ENCODE measurements around the gene ZNF410.
A peak's percentile ranks its signal among the peaks of the same experiment; 100 is the strongest.

DNA sequence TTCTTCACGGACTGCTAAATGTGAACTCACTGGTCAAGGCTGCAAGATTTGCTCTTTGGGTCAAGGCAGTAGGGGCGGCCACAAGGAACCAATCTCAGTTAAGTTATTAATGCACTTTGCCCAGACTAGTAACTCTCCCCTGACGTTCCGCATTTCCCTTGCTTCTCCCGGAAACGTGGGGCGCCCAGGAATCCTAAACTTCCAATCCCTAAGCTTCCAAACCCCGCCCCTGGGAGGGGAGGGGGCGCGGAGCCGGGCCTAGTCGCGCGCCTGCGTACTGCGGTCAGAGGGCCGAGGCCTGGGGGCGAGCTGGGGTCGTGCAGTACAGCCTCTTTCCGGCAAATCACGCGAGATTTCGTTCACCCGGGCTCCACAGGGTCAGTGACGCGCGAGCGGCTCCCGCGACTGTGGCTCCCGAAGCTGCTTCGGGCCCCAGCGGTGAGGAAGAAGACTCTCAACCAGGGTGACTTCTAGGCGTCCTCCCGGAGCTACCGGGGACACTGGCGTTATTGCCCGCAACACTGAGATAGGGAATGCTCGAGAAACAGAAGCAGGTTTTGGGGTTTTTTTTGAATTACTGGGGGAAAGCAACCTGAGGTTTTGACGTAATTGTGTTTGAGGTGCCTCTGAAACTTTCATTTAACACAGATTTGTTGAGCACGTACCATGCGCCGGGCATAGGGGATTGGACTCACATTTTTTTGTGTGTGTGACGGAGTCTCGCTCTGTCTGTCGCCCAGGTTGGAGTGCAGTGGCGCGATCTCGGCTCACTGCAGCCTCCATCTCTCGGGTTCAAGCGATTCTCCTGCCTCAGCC is 34.9 kb upstream of the ZNF410 start, which contains the start of gene PTGR2:
- peak; percentile 90 for TF ChIP-seq POLR2A (IDR thresholded peaks at IDR 0.05)
- TF ChIP-seq POLR2AphosphoS5 (IDR thresholded peaks at IDR 0.05): peak; percentile 89 to 94 (median 92)
- TF ChIP-seq, protein P1, sequence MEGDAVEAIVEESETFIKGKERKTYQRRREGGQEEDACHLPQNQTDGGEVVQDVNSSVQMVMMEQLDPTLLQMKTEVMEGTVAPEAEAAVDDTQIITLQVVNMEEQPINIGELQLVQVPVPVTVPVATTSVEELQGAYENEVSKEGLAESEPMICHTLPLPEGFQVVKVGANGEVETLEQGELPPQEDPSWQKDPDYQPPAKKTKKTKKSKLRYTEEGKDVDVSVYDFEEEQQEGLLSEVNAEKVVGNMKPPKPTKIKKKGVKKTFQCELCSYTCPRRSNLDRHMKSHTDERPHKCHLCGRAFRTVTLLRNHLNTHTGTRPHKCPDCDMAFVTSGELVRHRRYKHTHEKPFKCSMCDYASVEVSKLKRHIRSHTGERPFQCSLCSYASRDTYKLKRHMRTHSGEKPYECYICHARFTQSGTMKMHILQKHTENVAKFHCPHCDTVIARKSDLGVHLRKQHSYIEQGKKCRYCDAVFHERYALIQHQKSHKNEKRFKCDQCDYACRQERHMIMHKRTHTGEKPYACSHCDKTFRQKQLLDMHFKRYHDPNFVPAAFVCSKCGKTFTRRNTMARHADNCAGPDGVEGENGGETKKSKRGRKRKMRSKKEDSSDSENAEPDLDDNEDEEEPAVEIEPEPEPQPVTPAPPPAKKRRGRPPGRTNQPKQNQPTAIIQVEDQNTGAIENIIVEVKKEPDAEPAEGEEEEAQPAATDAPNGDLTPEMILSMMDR (IDR thresholded peaks at IDR 0.05): peak; percentile 9 to 50 (median 18)

Measured in breast epithelium (tissue), 3 donors.